KBM-7 (cell line): ENCODE results near the gene EPHA6.

Experiments used
- DNase-seq: peaks from one replicate; pipeline ENCODE4 v3.0.0-alpha.2; 2015
- in situ Hi-C: fragments of 300-500 bp; cut with MboI; formaldehyde crosslinking; loops from 2 replicates; pipeline ENCODE4 v1.14.3; 2020; ENCODE audit warnings: low sequenced_read_pairs, low pct_unique_long_range_greater_than_20kb, mixed read lengths

Gene EPHA6

GRCh38 chr3:97111244-97111643 is 296.9 kb downstream of the EPHA6 start:
- in situ Hi-C loops, result no loop called here
- no peak for DNase-seq

- in situ Hi-C loops, result no loop called here
These were observed 307.0 kb downstream of the EPHA6 start for GRCh38 chr3:97121386-97121785.

GRCh38 chr3:97125902-97126499 is 311.6 kb downstream of the EPHA6 start:
- no peak for DNase-seq
- in situ Hi-C loops, result no loop called here

More at GRCh38 chr3:97121386-97121785, 307.0 kb downstream of the EPHA6 start:
- no peak for DNase-seq

DNA sequence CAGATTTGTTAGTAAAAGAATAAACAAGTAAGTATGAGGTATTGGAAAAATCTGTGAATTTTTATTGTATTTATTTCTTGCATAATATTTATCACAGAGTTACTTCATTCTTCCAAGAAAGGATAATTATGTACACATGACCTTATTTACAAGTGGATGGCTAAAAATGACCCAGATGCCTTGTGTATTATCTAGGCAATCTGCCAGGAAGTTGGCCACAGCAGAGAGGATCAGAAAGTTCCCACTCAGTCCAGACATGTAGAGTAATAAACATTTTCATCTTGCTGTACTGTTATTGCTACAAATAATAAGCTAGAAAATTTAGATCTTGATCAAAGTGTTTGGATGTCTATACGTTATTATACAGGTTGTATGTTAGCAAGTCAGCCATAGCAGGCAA is 317.1 kb downstream of the EPHA6 start:
- DNase-seq, result no peak
- in situ Hi-C loops, result no loop called here

GRCh38 chr3:97138914-97139541 is 324.6 kb downstream of the EPHA6 start:
- DNase-seq, result peak; percentile 42
- in situ Hi-C loops, result no loop called here

GRCh38 chr3:97148931-97149330 is 334.5 kb downstream of the EPHA6 start:
- no peak for DNase-seq
- in situ Hi-C loops, result no loop called here

GRCh38 chr3:97161169-97161568 is 346.8 kb downstream of the EPHA6 start:
- in situ Hi-C loops, result no loop called here
- DNase-seq, result no peak

DNA sequence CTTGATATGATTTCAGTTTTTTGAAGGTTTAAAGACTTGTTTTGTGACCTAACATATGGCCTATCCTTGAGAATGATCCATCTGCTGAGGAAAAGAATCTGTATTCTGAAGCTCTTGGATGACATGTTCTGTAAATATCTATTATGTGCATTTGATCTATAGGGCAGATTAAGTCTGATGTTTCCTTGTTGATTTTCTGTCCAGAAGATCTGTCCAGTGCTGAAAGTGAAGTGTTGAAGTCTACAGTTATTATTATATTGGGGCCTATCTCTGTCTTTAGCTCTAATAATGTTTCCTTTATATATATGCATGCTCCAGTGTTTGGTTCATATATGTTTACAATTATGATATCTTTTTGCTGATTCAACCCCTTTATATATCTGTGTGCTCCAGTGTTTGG is 362.8 kb downstream of the EPHA6 start:
- in situ Hi-C loops, result no loop called here
- no peak for DNase-seq

DNA sequence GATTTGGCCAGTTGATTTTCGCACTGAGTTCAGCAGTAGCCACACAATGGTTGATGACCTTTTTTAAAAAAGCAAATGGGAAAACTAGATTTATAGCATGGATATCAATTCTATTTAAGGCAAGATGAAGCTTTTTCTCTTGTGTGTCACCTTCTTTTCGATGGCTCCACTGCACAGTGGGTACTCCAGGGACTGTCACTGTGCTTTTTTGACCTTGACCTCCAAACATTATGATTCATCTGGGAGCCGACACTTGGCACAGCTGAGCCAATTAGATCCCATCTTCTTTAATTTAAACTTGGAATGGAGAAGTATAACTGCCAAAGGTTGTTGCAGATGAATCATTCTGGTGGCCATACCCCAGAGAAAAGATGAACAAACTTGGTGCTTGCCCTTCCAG is 367.3 kb downstream of the EPHA6 start:
- DNase-seq, result no peak
- in situ Hi-C loops, result no loop called here

- in situ Hi-C loops, result no loop called here
- no peak for DNase-seq
These were observed 373.4 kb downstream of the EPHA6 start for GRCh38 chr3:97187771-97188170.

GRCh38 chr3:97189835-97190234 is 375.4 kb downstream of the EPHA6 start:
- DNase-seq, result no peak
- in situ Hi-C loops, result no loop called here

DNA sequence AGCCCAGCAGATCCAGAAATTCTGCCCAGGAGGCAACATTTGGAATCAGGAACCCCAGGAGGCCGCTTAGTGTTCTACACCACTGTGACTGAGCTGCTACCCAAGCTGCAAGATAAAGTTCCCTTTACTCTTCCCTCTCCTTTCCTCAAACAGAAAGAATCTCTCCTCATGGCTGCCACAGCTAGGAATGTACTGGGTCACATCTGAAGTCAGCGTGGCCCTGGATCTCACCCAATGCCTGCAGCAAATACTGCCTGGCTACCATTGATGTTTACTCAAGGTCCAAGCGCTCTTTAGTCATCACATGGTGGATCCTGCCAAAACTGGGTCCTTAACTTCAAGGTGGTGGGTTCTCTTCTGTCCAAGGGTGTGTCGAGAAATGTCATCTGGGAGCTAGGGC is 382.7 kb downstream of the EPHA6 start:
- in situ Hi-C loops, result no loop called here
- DNase-seq, result no peak

- DNase-seq, result no peak
- in situ Hi-C loops, result no loop called here
These were observed 383.4 kb downstream of the EPHA6 start for GRCh38 chr3:97197830-97198229.

DNA sequence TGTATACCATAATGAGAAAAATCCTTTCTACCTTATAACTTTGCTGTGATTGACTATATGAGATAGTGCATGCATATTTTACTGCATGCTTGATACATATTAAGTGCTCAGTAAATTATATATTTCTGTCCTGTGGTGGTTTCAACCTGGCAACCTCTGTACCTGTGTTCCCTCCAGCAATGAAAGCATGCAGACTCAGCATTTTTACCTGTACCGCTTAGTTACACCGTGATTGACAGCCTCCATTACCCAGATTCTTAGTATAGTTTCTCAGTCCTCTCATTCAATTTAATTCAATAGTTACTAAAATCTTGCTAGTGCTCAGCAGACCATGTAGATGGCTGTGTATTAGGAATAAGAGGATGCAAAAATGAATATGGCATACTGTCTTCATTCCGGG is 386.0 kb downstream of the EPHA6 start:
- no peak for DNase-seq
- in situ Hi-C loops, result no loop called here

DNA sequence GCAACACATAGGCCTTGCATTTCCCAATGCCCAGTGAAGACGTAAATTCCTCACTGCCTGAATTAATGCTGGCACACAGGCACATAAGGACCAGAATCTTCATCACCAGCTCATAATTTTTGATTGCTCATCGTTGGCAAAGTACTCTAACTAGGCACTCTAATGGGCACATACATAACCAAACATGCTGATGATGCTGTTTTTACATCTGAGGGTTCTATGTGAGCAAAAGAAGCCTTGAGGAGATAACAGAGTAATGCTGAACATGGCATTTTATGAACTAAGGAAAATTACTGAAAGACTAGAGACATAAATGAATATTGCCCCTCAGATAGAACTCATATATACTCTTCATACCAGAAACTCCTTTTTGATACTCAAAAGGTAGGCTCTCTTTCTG is 387.4 kb downstream of the EPHA6 start:
- no peak for DNase-seq
- in situ Hi-C loops, result no loop called here

- no peak for DNase-seq
- in situ Hi-C loops, result no loop called here
These were observed 414.6 kb downstream of the EPHA6 start for GRCh38 chr3:97228966-97229365.

GRCh38 chr3:97230486-97230885 is 416.1 kb downstream of the EPHA6 start:
- in situ Hi-C loops, result no loop called here
- DNase-seq, result no peak

GRCh38 chr3:97232393-97233034 is 418.1 kb downstream of the EPHA6 start:
- in situ Hi-C loops, result no loop called here
- DNase-seq, result no peak

DNA sequence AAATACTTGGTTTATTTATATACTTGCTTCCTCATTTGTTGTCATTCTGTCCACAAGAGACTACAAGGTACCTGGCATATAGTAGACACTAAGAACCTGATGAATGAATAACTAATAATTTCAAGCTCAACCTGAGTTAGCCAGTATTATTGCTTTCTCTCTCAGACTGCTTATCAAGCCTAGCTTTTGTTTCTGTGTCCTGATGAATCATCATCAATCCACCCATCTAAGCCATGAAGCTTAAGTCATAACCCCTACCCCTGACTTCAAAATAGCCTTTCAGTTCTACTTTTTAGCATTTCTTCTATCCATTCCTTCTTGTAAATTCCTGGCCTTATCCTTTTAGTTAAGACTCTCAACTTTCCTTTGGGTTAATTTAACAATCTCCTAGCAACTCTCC is 420.8 kb downstream of the EPHA6 start:
- in situ Hi-C loops, result no loop called here
- DNase-seq, result no peak

GRCh38 chr3:97235611-97236315 is 421.4 kb downstream of the EPHA6 start:
- DNase-seq, result no peak
- in situ Hi-C loops, result no loop called here
